Measurements from ENCODE around the gene DCST2. TPM values are rescaled to one million over a fixed set of nuclear protein-coding genes. Genes with fewer than 3 reads are reported as not detected.

DCST2 gene
- total and polyA plus RNA-seq, 9 of the 15 experiments (the other 6 are each of a cell fraction or from before 2014, with no cell fraction given) = 0.09 to 0.49 (median 0.11) TPM; not detected in 3

DNA sequence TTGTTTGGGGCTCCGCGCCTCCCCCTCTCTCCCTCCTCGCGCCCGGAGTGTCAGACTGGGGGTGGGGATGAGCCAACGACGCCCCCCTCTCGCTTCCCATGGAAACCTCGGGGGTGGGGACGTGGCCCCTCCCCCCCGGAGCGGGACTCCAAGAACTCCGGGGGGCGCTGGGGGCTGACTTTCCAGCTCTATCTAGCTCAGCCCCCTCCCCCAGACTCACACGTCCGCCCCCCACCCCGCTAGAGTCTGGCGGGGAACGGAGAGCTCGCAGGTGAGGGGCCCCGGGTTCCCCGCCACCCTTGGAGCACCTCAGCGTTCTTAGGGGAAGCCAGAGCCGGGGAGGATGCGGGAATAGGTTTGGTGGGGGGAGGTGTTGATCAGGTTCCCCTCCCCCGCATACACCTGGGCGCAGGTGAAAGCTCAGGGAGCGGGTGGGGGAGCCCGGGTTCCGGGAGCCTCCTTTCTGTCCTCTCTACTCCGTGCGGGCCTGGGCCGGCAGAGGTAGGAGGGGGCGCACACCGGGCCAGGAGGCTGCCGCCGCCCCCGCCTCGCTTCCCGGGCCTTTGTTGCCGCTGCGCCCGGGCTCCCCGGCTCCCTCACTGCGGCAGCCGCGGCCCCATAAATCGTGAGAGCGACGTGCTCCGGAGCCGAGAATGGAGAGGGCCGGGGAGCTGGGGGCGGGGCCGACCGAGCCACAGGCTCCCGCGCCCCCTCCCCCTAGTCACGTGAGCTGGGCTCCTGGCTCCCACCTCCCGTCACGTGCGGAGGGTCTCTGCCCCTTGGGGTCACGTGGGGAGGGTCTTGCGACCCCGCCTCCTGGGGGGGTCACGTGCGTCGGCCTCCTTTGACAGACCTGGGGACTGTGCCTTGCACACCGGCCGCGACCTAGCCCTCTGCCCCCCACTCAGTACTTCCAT is 47.0 kb upstream of the DCST2 start (continued):
- TF ChIP-seq, protein P1, sequence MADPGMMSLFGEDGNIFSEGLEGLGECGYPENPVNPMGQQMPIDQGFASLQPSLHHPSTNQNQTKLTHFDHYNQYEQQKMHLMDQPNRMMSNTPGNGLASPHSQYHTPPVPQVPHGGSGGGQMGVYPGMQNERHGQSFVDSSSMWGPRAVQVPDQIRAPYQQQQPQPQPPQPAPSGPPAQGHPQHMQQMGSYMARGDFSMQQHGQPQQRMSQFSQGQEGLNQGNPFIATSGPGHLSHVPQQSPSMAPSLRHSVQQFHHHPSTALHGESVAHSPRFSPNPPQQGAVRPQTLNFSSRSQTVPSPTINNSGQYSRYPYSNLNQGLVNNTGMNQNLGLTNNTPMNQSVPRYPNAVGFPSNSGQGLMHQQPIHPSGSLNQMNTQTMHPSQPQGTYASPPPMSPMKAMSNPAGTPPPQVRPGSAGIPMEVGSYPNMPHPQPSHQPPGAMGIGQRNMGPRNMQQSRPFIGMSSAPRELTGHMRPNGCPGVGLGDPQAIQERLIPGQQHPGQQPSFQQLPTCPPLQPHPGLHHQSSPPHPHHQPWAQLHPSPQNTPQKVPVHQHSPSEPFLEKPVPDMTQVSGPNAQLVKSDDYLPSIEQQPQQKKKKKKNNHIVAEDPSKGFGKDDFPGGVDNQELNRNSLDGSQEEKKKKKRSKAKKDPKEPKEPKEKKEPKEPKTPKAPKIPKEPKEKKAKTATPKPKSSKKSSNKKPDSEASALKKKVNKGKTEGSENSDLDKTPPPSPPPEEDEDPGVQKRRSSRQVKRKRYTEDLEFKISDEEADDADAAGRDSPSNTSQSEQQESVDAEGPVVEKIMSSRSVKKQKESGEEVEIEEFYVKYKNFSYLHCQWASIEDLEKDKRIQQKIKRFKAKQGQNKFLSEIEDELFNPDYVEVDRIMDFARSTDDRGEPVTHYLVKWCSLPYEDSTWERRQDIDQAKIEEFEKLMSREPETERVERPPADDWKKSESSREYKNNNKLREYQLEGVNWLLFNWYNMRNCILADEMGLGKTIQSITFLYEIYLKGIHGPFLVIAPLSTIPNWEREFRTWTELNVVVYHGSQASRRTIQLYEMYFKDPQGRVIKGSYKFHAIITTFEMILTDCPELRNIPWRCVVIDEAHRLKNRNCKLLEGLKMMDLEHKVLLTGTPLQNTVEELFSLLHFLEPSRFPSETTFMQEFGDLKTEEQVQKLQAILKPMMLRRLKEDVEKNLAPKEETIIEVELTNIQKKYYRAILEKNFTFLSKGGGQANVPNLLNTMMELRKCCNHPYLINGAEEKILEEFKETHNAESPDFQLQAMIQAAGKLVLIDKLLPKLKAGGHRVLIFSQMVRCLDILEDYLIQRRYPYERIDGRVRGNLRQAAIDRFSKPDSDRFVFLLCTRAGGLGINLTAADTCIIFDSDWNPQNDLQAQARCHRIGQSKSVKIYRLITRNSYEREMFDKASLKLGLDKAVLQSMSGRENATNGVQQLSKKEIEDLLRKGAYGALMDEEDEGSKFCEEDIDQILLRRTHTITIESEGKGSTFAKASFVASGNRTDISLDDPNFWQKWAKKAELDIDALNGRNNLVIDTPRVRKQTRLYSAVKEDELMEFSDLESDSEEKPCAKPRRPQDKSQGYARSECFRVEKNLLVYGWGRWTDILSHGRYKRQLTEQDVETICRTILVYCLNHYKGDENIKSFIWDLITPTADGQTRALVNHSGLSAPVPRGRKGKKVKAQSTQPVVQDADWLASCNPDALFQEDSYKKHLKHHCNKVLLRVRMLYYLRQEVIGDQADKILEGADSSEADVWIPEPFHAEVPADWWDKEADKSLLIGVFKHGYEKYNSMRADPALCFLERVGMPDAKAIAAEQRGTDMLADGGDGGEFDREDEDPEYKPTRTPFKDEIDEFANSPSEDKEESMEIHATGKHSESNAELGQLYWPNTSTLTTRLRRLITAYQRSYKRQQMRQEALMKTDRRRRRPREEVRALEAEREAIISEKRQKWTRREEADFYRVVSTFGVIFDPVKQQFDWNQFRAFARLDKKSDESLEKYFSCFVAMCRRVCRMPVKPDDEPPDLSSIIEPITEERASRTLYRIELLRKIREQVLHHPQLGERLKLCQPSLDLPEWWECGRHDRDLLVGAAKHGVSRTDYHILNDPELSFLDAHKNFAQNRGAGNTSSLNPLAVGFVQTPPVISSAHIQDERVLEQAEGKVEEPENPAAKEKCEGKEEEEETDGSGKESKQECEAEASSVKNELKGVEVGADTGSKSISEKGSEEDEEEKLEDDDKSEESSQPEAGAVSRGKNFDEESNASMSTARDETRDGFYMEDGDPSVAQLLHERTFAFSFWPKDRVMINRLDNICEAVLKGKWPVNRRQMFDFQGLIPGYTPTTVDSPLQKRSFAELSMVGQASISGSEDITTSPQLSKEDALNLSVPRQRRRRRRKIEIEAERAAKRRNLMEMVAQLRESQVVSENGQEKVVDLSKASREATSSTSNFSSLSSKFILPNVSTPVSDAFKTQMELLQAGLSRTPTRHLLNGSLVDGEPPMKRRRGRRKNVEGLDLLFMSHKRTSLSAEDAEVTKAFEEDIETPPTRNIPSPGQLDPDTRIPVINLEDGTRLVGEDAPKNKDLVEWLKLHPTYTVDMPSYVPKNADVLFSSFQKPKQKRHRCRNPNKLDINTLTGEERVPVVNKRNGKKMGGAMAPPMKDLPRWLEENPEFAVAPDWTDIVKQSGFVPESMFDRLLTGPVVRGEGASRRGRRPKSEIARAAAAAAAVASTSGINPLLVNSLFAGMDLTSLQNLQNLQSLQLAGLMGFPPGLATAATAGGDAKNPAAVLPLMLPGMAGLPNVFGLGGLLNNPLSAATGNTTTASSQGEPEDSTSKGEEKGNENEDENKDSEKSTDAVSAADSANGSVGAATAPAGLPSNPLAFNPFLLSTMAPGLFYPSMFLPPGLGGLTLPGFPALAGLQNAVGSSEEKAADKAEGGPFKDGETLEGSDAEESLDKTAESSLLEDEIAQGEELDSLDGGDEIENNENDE (IDR thresholded peaks at IDR 0.05; ENCODE audit: low read depth, low read length) = no peak
- TF ChIP-seq, protein P2, sequence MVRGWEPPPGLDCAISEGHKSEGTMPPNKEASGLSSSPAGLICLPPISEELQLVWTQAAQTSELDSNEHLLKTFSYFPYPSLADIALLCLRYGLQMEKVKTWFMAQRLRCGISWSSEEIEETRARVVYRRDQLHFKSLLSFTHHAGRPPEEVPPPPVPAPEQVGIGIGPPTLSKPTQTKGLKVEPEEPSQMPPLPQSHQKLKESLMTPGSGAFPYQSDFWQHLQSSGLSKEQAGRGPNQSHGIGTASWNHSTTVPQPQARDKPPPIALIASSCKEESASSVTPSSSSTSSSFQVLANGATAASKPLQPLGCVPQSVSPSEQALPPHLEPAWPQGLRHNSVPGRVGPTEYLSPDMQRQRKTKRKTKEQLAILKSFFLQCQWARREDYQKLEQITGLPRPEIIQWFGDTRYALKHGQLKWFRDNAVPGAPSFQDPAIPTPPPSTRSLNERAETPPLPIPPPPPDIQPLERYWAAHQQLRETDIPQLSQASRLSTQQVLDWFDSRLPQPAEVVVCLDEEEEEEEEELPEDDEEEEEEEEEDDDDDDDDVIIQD (CRISPR knock-in tag; IDR thresholded peaks at IDR 0.05) = no peak
- TF ChIP-seq, protein P3, sequence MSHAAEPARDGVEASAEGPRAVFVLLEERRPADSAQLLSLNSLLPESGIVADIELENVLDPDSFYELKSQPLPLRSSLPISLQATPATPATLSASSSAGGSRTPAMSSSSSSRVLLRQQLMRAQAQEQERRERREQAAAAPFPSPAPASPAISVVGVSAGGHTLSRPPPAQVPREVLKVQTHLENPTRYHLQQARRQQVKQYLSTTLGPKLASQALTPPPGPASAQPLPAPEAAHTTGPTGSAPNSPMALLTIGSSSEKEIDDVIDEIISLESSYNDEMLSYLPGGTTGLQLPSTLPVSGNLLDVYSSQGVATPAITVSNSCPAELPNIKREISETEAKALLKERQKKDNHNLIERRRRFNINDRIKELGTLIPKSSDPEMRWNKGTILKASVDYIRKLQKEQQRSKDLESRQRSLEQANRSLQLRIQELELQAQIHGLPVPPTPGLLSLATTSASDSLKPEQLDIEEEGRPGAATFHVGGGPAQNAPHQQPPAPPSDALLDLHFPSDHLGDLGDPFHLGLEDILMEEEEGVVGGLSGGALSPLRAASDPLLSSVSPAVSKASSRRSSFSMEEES (CRISPR knock-in tag; IDR thresholded peaks at IDR 0.05) = peak; percentile 96
- TF ChIP-seq ZEB2 (IDR thresholded peaks at IDR 0.05) = peak; percentile 60; the same call in 1 of the 2 replicates
- TF ChIP-seq, protein P4, sequence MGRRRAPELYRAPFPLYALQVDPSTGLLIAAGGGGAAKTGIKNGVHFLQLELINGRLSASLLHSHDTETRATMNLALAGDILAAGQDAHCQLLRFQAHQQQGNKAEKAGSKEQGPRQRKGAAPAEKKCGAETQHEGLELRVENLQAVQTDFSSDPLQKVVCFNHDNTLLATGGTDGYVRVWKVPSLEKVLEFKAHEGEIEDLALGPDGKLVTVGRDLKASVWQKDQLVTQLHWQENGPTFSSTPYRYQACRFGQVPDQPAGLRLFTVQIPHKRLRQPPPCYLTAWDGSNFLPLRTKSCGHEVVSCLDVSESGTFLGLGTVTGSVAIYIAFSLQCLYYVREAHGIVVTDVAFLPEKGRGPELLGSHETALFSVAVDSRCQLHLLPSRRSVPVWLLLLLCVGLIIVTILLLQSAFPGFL (CRISPR knock-in tag; IDR thresholded peaks at IDR 0.05) = no peak
- TF ChIP-seq, protein P5, sequence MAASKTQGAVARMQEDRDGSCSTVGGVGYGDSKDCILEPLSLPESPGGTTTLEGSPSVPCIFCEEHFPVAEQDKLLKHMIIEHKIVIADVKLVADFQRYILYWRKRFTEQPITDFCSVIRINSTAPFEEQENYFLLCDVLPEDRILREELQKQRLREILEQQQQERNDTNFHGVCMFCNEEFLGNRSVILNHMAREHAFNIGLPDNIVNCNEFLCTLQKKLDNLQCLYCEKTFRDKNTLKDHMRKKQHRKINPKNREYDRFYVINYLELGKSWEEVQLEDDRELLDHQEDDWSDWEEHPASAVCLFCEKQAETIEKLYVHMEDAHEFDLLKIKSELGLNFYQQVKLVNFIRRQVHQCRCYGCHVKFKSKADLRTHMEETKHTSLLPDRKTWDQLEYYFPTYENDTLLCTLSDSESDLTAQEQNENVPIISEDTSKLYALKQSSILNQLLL (CRISPR knock-in tag; IDR thresholded peaks at IDR 0.05; ENCODE audit: borderline replicate concordance) = no peak

Data from K562 (cell line).